ENCODE measurements around the gene C2orf15.

DNA sequence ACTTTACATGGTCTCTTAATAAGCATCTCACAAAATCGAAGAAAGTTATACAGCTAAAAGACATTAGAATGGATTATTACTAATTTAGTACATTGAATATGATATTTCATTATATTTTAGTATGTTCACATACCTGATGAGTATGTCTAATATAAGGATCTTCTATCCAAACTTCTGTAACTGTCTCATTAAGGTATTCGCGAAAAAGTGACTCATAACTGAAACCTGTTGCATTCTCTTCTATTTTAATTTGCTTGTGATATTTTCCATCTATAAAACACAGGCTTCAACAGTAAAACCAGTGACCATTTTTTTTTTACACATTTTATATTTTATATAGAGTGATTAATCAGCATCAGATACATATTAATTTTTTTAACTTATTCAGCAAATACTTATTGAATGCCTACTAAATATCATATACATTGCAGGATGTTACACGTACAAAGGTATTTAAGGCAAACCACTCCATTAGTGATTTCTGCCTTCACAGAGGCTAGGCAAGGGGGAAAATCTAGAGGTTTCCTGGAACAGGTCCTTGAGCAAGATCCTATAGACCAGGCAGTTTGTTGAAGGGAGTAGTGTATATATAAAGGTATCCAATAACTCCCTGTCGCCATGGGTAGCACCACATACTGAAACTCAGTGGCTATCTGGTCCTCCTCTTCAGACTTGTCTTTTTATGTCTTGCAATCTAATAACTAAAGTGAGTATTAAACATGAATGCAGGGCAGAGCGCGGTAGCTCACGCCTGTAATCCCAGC, 30.1 kb downstream of the C2orf15 start:
- TF ChIP-seq, protein P1, sequence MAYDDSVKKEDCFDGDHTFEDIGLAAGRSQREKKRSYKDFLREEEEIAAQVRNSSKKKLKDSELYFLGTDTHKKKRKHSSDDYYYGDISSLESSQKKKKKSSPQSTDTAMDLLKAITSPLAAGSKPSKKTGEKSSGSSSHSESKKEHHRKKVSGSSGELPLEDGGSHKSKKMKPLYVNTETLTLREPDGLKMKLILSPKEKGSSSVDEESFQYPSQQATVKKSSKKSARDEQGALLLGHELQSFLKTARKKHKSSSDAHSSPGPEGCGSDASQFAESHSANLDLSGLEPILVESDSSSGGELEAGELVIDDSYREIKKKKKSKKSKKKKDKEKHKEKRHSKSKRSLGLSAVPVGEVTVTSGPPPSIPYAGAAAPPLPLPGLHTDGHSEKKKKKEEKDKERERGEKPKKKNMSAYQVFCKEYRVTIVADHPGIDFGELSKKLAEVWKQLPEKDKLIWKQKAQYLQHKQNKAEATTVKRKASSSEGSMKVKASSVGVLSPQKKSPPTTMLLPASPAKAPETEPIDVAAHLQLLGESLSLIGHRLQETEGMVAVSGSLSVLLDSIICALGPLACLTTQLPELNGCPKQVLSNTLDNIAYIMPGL (CRISPR knock-in tag; IDR thresholded peaks at IDR 0.05; ENCODE audit: borderline replicate concordance), result no peak
- TF ChIP-seq, protein P2, sequence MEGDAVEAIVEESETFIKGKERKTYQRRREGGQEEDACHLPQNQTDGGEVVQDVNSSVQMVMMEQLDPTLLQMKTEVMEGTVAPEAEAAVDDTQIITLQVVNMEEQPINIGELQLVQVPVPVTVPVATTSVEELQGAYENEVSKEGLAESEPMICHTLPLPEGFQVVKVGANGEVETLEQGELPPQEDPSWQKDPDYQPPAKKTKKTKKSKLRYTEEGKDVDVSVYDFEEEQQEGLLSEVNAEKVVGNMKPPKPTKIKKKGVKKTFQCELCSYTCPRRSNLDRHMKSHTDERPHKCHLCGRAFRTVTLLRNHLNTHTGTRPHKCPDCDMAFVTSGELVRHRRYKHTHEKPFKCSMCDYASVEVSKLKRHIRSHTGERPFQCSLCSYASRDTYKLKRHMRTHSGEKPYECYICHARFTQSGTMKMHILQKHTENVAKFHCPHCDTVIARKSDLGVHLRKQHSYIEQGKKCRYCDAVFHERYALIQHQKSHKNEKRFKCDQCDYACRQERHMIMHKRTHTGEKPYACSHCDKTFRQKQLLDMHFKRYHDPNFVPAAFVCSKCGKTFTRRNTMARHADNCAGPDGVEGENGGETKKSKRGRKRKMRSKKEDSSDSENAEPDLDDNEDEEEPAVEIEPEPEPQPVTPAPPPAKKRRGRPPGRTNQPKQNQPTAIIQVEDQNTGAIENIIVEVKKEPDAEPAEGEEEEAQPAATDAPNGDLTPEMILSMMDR (IDR thresholded peaks at IDR 0.05), result no peak
- TF ChIP-seq SMC3 (IDR thresholded peaks at IDR 0.05), result no peak
- TF ChIP-seq ESRRA (IDR thresholded peaks at IDR 0.05; ENCODE audit: borderline replicate concordance, low read length), result no peak
- no peak for TF ChIP-seq EP300 (IDR thresholded peaks at IDR 0.05)
- TF ChIP-seq KDM1A (IDR thresholded peaks at IDR 0.05; ENCODE audit: low read depth), result no peak
- TF ChIP-seq KDM5A (IDR thresholded peaks at IDR 0.05), result no peak
- no peak for TF ChIP-seq CBX2 (IDR thresholded peaks at IDR 0.05; ENCODE audit: borderline replicate concordance, low read depth)
- TF ChIP-seq POLR2A (IDR thresholded peaks at IDR 0.05; ENCODE audit: low read length), result no peak
- TF ChIP-seq, protein P3, sequence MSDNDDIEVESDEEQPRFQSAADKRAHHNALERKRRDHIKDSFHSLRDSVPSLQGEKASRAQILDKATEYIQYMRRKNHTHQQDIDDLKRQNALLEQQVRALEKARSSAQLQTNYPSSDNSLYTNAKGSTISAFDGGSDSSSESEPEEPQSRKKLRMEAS (IDR thresholded peaks at IDR 0.05), result no peak
- TF ChIP-seq, protein P4, sequence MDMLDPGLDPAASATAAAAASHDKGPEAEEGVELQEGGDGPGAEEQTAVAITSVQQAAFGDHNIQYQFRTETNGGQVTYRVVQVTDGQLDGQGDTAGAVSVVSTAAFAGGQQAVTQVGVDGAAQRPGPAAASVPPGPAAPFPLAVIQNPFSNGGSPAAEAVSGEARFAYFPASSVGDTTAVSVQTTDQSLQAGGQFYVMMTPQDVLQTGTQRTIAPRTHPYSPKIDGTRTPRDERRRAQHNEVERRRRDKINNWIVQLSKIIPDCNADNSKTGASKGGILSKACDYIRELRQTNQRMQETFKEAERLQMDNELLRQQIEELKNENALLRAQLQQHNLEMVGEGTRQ (IDR thresholded peaks at IDR 0.05), result no peak
- TF ChIP-seq CHD2 (IDR thresholded peaks at IDR 0.05; ENCODE audit: low read length, partially characterized antibody), result no peak
- TF ChIP-seq, protein P5, sequence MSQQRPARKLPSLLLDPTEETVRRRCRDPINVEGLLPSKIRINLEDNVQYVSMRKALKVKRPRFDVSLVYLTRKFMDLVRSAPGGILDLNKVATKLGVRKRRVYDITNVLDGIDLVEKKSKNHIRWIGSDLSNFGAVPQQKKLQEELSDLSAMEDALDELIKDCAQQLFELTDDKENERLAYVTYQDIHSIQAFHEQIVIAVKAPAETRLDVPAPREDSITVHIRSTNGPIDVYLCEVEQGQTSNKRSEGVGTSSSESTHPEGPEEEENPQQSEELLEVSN (IDR thresholded peaks at IDR 0.05; ENCODE audit: borderline replicate concordance, low read depth), result no peak
- no peak for TF ChIP-seq JUNB (IDR thresholded peaks at IDR 0.05)

Measured in A549 (cell line).